GM12892 (cell line): ENCODE data around the gene HIVEP3.

Experiments used
- POLR2A ChIP-seq: IDR thresholded peaks from 2 replicates; pipeline ENCODE4 v1.6.1; 2011; ENCODE audit warnings: low read depth, low read length, control low read depth
- POLR2AphosphoS5 ChIP-seq: IDR thresholded peaks from 2 replicates; pipeline ENCODE4 v1.6.1; 2011; ENCODE audit warnings: low read depth, low read length, control low read depth
- TAF1 ChIP-seq: IDR thresholded peaks from 2 replicates; pipeline ENCODE4 v1.6.1; 2011; ENCODE audit warnings: low read depth, mild to moderate bottlenecking, control low read depth, low read length, borderline replicate concordance

- TF ChIP-seq POLR2AphosphoS5 = no peak
- no peak for TF ChIP-seq TAF1
- TF ChIP-seq POLR2A = no peak
These were observed 308.4 kb downstream of the HIVEP3 start for GRCh38 chr1:41610361-41610760.
